Endothelial cell of umbilical vein (primary cell): ENCODE data around the gene SEMA4A. TPM values are rescaled to one million over a fixed set of nuclear protein-coding genes. Genes with fewer than 3 reads are reported as not detected.

Experiments used
- BruUV-seq: library from RNA; stranded (reverse); fragments of 400-500 nt; replicated peaks from 2 replicates; lab custom pipeline; 2021; lab: Mats Ljungman, UMichigan
- CTCF ChIA-PET: fragments of 300-600, 350-600 bp; sonication (Branson Sonifier 250); formaldehyde crosslinking; loops from one replicate; lab custom pipeline; 2021; ENCODE audit warnings: antibody characterized with exemption, inconsistent platforms; lab: Charles Lee
- POLR2A ChIA-PET: fragments of 300-600, 350-600 bp; sonication (Branson Sonifier 250); formaldehyde crosslinking; loops from one replicate; lab custom pipeline; 2021; ENCODE audit warnings: antibody characterized with exemption, inconsistent platforms; lab: Charles Lee
- DNase-seq: peaks from one replicate; pipeline ENCODE4 v3.0.0-alpha.2; 2011; ENCODE audit warnings: low read depth, low spot score
- FAIRE-seq: peaks from 2 replicates; lab custom pipeline; 2011; peaks lifted over from hg19 to GRCh38; lab: Jason Lieb, UNC
- H2AFZ ChIP-seq: 2 replicates; pipeline ENCODE4 v1.6.0; 2012; ENCODE audit warnings: low read depth, low read length, control low read depth, inconsistent platforms
- H3K27ac ChIP-seq: 2 replicates; pipeline ENCODE4 v1.5.1; 2011; ENCODE audit warnings: low read depth, mild to moderate bottlenecking, control low read depth, low read length, moderate library complexity; ENCODE audit not compliant: insufficient read depth
- H3K27me3 ChIP-seq, 2 experiments: 2 replicates each; pipeline versions ENCODE4 v1.6.0 to v1.6.1; 2011; ENCODE audit warnings: low read length in 2 of 2, mixed read lengths in 1 of 2; ENCODE audit not compliant: control insufficient read depth in 2 of 2, insufficient read depth in 2 of 2
- H3K36me3 ChIP-seq, 2 experiments: 2 replicates in 1 of 2; 3 replicates in 1 of 2; pipeline ENCODE4 v1.5.1; 2011; ENCODE audit warnings: low read length in 2 of 2, mild to moderate bottlenecking in 1 of 2, moderate library complexity in 1 of 2; ENCODE audit not compliant: control insufficient read depth in 2 of 2, insufficient read depth in 2 of 2; ENCODE audit errors: extremely low read depth in 1 of 2
- H3K4me1 ChIP-seq: 3 replicates; pipeline ENCODE4 v1.5.1; 2011; ENCODE audit warnings: mild to moderate bottlenecking, low read length; ENCODE audit not compliant: control insufficient read depth, insufficient read depth; ENCODE audit errors: extremely low read depth
- H3K4me2 ChIP-seq: 2 replicates; pipeline ENCODE4 v1.6.1; 2011; ENCODE audit warnings: low read length, control low read depth, mixed read lengths; ENCODE audit not compliant: insufficient read depth
- H3K4me3 ChIP-seq, 3 experiments: fragments of 200-600 bp in 1 of 3; sonication (generic), shearing (Covaris generic) in 1 of 3; replicated peaks in 1 of 3; 2 replicates each; pipeline ENCODE4 v1.5.1; 2011 to 2016; ENCODE audit warnings: control low read depth in 3 of 3, low read length in 3 of 3, mild to moderate bottlenecking in 2 of 3, inconsistent platforms in 1 of 3, low read depth in 1 of 3, moderate library complexity in 1 of 3; ENCODE audit not compliant: insufficient read depth in 1 of 3
- H3K79me2 ChIP-seq: 2 replicates; pipeline ENCODE4 v1.6.0; 2012; ENCODE audit warnings: low read length, inconsistent platforms; ENCODE audit not compliant: control insufficient read depth, insufficient read depth
- H3K9ac ChIP-seq: replicated peaks from 2 replicates; pipeline ENCODE3; 2011; ENCODE audit warnings: low read length, control low read depth; ENCODE audit not compliant: insufficient read depth; ENCODE audit errors: extremely low read depth
- H3K9me1 ChIP-seq: replicated peaks from 3 replicates; pipeline ENCODE4 v1.6.0; 2011; ENCODE audit warnings: mild to moderate bottlenecking, low read length; ENCODE audit not compliant: control insufficient read depth, insufficient read depth; ENCODE audit errors: extremely low read depth
- H3K9me3 ChIP-seq: replicated peaks from 2 replicates; pipeline ENCODE4 v1.5.1; 2012; ENCODE audit warnings: low read length, inconsistent platforms; ENCODE audit not compliant: control insufficient read depth, insufficient read depth
- H4K20me1 ChIP-seq: replicated peaks from 2 replicates; pipeline ENCODE3; 2011; ENCODE audit warnings: mild to moderate bottlenecking, low read length; ENCODE audit not compliant: control insufficient read depth, insufficient read depth; ENCODE audit errors: extremely low read depth
- CTCF ChIP-seq, 2 donors: IDR thresholded peaks; 1 replicate in 1 of 2; 2 replicates in 1 of 2; pipeline ENCODE4 v1.5.1; 2011; ENCODE audit warnings: low read length in 2 of 2, mild to moderate bottlenecking in 2 of 2, moderate library complexity in 2 of 2, control low read depth in 1 of 2, inconsistent platforms in 1 of 2, low read depth in 1 of 2; ENCODE audit not compliant: insufficient read depth in 1 of 2; ENCODE audit errors: extremely low read depth in 1 of 2
- MYC ChIP-seq: IDR thresholded peaks from one replicate; pipeline ENCODE4 v1.6.1; 2011; ENCODE audit warnings: mild to moderate bottlenecking, low read depth, low read length
- dilution Hi-C: fragments of 300-500 bp; cut with MboI; formaldehyde crosslinking; loops from one replicate; pipeline ENCODE4 v1.15.0; 2019; ENCODE audit warnings: low sequenced_read_pairs; ENCODE audit not compliant: extremely low pct_ligation_motif_present
- intact Hi-C: fragments of 100-400 bp; cut with micrococcal nuclease; formaldehyde crosslinking; loops from one replicate; pipeline ENCODE4 v1.10.0; 2022
- polyA plus RNA-seq, 4 experiments: library from polyadenylated mRNA; depleted of rRNA in 3 of 4; stranded (reverse) in 3 of 4; unstranded in 1 of 4; fragments of >200 nt; gene quantifications; 2 replicates each; pipeline versions ENCODE4 v1.2.1 to v1.2.3, GENCODE V29; 2011 to 2012; ENCODE audit warnings: missing spikeins in 1 of 4
- total RNA-seq: library from RNA; stranded (reverse); gene quantifications from 2 replicates; pipeline ENCODE4 v1.2.3, GENCODE V29; 2021

Gene SEMA4A
- total and polyA plus RNA-seq, 2 donors (not counting 3 experiments of a cell fraction or from before 2014, with no cell fraction given) = 1.5 to 1.6 TPM

DNA sequence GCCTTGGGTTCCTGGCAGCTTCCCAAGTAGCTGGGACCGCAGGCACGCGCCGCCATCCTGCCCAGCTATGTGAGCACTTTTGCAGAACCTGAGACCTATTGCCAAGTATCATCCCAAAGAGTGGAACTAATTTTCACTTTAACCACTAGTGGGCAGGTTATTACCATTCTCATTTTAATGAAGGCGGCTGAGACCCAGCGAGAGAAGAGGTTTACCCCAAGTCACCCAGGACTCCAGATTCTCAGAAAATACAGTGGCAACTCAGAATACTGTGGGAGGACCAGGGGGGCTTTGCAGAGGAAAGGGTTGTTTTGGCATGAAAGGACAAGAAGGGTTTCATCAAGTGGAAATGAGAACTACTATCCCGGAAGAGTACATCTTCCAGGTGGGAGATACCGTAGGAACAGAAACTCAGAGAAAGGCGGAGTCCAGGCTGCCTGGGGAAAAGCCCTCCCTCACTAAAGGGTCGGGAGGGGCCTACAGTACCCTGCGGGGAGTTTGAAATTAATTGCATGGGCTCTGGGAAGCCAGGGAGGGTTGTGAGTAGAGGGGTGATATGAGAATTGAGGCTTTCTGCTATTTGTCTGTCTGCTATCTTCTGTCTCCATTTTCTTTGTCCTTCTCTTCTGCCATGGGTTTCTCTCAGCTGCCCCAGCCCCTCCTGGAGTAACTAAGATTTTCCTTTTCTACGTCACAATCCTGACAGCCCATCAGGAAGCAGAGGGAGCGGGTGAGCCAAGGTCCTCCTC lies 7.2 kb upstream of the SEMA4A start:
- no peaks in the 10 kb centered on the region for H3K27me3 ChIP-seq
- peak; percentile 63 to 67 for TF ChIP-seq CTCF (IDR thresholded peaks at IDR 0.05; ENCODE audit: extremely low read depth in 1 of 2, insufficient read depth in 1 of 2, low read depth in 1 of 2, low read length in 2 of 2)
- no peak for TF ChIP-seq MYC
- H3K4me1 ChIP-seq = peaks cover 24% of the 10 kb centered on the region
- peak overlapping the region; percentile 54 for H2AFZ ChIP-seq
- H3K36me3 ChIP-seq = no peaks in the 10 kb centered on the region
- H3K9me3 ChIP-seq = no peaks in the 10 kb centered on the region
- no peaks in the 10 kb centered on the region for H3K9me1 ChIP-seq
- CTCF ChIA-PET = interaction anchor here (0.6 to 14.2 kb wide), 36 partner anchors 9 to 173 kb away, joined by 3 to 489 read pairs (median 5); partner anchors contain the start of genes PAQR6, PMF1 and SLC25A44
- peak overlapping the region; percentile 18 for H3K27ac ChIP-seq
- peak; percentile 92 for DNase-seq
- dilution Hi-C loops = no loop called here
- POLR2A ChIA-PET = interaction anchor here (0.5 to 2.4 kb wide), 4 partner anchors 15 to 79 kb away, joined by 3 to 8 read pairs (median 4); partner anchors contain the start of gene PMF1
- BruUV-seq = no TSS peak
- H3K4me3 ChIP-seq = peak overlapping the region in 1 of 3 experiments; percentile 5
- H3K79me2 ChIP-seq = no peaks in the 10 kb centered on the region
- H3K9ac ChIP-seq = peak overlapping the region; percentile 17
- FAIRE-seq = peak; percentile 99
- no peaks in the 10 kb centered on the region for H4K20me1 ChIP-seq
- intact Hi-C loops = loop anchor here (1.0 kb wide), 5 partner anchors 47 to 173 kb away; partner anchors contain the start of gene PMF1
- H3K4me2 ChIP-seq = peak overlapping the region; percentile 18
